HL-60 (cell line): Measurements from ENCODE around the gene DOC2B.
"Not testable (repeated sequence)": the region's sequence is repeated elsewhere in the genome, so short reads cannot be mapped to it uniquely, and the experiment has no call there.

ENCODE experiments used
- CTCF ChIP-seq: IDR thresholded peaks from one replicate; pipeline ENCODE4 v1.5.1; 2011; ENCODE audit warnings: low read length, control low read depth, inconsistent platforms; ENCODE audit not compliant: insufficient read depth
- REST ChIP-seq: IDR thresholded peaks from 2 replicates; pipeline ENCODE4 v1.6.1; 2012; ENCODE audit warnings: low read depth; ENCODE audit not compliant: insufficient replicate concordance
- SPI1 ChIP-seq: IDR thresholded peaks from 2 replicates; pipeline ENCODE4 v1.6.1; 2012; ENCODE audit warnings: low read depth, mild to moderate bottlenecking, borderline replicate concordance

- TF ChIP-seq CTCF, REST, SPI1: not testable (repeated sequence)
Observed at GRCh38 chr17:113111-113510, 68.3 kb downstream of the DOC2B start.
